ENCODE results near the gene HNRNPC.
A peak's percentile ranks its signal among the peaks of the same experiment; 100 is the strongest.
"Not testable (repeated sequence)": the region's sequence is repeated elsewhere in the genome, so short reads cannot be mapped to it uniquely, and the experiment has no call there.

The HNRNPC gene

GRCh38 chr14:21268617-21269251 lies 508 bp downstream of the HNRNPC start:
- DNase-seq = peak; percentile 48 to 50

- DNase-seq = peak; percentile 48 to 60
These were observed 1.2 kb downstream of the HNRNPC start for GRCh38 chr14:21267886-21268616.

DNA sequence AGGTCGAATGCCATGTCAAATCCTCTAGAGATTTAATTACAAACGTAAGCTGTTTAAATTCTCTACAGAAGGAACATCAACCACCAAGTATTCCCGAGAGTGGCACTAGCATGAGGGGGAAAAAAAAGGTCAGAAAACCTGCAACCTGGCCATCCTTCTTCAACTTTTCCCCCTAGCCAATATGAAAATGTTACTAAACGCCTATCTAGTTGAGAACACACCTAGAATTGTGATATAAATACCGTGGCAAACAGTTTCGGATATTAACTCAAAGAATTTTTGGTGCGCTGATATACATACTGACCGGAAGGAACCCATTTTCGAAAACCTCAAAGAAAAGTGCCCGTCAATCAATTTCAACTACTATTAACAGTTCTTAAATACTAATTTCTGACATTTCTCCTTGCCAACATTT lies 1.8 kb downstream of the HNRNPC start:
- DNase-seq = no peak

DNA sequence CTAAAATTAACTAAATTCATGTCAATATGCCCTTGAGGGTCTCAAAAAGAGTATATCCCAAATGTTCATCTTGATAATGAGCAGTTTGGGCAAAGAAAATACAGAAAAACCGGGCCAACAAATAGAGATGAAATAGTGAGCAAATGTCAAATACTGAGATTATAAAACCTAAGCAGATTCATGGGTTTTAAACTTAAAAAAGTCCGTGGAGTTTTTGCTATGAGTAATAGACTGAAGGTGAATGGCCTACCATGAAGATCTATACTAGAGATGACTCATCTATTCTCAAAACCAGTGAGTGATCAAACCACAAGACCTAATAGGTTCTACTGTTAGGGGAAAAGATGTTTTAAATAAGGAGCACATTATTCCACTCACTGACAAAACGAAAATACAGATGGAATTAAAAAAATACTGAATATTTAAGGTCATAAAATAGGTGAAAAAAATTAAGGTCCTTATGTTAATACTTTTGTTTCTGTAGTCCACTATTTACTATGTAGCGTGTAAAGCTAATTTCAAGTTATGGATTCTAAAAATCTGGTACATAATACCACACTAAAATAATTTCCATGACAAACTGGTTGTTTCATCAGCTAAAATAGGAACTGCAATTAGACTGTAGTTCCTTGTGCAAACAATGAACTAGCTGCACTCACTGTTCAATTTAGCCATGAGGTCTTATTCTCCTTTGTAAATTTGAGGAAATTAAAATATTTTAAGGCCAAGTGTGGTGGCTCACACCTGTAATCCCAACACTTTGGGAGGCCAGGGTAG lies 5.0 kb downstream of the HNRNPC start:
- peak; percentile 39 to 68 for DNase-seq

DNA sequence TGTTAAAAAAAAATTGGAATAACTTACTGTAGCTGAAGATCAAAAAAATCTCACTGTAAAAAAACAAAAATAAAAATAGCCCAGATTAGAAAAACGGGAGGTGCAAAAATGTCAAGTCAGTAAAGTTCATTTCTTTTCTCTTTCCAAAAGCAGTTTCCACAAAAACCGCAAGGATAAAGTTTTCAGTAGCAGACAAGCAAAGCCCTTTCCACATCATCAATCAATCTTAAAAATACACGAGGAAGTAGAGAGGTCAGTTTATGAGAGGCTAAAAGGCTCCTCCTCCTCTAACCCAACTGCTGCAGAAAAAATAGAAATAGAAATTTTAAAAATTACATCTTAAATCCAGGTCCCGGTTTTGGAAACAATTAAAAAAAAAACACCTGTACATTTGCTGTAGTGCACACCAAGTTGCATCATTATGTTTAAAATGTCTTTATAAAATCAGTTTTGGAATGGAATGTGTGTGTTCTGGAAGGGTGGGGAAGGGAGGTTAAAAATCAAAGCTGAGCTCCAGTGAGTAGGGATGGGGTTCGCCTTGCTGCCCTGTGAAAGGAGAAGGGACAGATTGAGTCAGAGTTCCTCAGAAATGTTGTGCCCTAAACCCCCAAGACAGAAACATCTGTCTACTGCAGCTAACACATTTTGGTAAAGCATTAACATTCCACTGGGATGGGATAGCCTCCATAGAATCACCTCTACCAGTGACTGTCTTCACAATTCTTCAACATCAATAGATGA lies 5.8 kb downstream of the HNRNPC start:
- DNase-seq = peak; percentile 5 to 38

DNA sequence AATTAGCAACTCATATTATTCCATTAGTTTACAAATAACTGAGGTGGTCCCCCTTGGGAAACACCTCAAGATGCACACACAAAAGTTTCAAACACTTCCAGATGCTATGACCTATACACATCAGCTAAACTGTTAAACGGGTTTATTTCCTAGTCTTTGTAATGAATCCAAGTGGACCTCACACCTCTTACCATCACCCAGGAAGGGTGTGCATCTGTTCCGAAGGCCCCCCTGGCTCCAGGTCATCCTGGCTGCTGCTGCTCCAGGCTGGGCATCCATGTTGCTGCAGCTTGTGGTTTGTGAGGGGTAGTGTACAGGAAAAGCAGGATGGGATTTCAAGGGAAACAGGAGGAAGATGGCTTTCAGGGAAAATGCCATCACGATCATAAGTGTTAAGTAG lies 6.8 kb downstream of the HNRNPC start:
- no peak for DNase-seq

GRCh38 chr14:21261824-21262223 lies 7.4 kb downstream of the HNRNPC start:
- DNase-seq = no peak

DNA sequence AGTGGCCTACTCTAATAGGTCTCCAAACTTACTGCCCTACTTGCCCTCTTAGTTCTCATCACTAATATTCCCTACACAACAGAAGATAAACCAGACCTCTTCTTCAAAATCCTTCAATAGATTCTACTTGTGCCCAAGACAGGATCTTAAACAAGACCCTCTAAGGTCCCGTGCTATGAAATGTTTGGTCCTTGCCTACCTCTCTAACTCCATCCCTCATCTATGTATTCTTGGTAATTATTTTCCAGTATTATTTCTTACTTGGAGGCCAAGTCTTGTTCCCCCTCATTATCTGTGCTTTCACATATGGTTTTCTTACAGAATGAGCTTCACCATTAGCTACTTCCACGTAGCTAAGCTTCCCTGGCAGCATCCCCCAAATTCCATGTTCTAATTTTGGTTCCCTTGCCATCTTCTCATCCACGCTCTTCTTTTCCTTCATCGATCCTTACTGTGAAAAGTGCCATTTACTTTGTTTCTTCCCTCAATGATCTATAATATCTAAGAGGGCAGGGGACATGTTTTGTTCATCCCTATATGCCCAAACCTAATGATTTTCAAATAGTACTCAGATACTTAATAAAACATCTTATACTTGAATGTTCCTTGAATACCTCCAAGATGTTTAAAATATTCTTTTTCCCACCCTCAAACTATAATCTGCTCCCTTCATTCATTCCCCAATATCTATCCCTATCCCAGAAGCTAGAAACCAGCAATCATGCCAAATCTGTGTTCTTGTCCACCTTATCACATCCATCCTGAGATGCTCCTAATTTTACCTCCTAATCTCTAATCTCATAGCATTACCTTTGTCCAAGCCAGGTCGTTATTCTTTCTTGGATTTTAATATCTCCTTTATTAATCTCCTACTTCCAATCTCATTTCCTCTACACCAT lies 10.1 kb downstream of the HNRNPC start:
- DNase-seq = no peak

GRCh38 chr14:21258005-21258888 lies 11.0 kb downstream of the HNRNPC start:
- peak; percentile 52 to 77 for DNase-seq

GRCh38 chr14:21257394-21257909 lies 11.8 kb downstream of the HNRNPC start:
- no peak for DNase-seq

DNA sequence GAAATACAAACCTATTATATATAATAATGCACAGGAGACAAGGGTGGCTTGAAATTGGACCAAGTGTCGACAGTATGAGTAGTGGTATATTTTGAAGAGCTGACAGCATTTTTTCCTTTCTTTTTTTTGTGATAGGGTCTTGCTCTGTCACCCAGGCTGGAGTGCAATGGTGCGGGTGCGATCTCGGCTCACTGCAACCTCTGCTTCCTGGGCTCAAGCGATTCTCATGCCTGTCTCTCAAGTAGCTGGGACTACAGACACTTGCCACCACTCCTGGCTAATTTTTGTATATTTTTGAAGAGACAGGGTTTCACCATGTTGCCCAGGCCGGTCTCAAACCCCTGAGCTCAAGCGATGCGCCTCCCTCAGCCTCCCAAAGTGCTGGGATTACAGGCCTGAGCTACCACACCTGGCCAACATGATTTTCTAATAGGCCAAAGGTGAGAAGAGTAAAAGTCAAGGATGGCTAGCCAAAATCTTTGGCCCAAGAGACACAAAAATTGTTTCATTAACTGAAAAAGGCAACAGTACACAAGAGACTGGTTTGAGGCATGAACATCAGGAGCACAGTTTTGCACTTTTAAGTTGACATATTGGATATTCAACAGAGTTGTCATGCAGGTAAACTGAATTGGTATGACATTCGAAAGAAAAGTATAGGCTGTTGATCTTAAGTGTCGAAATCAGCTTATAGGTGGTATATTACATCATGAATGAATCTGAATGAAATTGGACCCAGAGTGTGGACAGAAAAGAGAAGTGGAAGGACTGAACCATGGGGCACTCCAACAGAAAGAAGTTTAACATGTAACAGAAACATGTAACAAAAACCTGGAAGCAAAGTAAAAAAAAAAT lies 12.5 kb downstream of the HNRNPC start:
- peak; percentile 33 to 47 for DNase-seq

GRCh38 chr14:21256102-21256447 lies 13.2 kb downstream of the HNRNPC start:
- DNase-seq = not testable (repeated sequence)

DNA sequence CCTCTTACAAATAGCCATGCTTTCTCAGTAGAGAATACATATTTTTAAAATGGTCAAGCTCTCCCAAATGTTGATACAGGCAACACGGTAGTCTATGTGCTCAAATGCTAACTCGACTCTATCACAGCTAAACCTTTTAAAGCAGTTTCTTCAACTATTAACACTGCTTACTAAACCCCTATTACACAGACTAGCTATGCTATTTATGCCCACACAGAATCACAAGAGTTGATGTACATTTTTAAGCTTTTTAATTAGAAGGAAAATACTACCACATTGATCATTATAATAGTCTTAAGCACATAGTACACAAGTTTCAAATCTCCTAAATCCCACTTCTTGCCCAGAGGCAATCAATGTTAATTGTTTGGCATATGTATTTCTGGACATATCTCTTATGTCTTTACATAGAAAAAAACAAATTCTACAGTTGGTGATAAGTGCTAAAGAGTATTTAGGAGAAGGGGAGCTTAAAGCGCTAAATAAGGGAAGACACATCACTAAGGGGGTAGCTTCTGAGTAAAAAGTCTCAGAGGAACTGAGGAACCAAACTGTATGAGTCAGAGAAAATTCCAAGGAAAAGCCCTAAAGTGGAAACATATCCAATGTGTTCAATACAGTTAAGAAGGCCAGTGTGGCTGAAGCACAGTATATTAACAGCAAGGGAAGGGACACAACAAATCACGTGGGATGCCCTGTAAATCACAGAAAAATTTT lies 13.7 kb downstream of the HNRNPC start:
- no peak for DNase-seq

DNA sequence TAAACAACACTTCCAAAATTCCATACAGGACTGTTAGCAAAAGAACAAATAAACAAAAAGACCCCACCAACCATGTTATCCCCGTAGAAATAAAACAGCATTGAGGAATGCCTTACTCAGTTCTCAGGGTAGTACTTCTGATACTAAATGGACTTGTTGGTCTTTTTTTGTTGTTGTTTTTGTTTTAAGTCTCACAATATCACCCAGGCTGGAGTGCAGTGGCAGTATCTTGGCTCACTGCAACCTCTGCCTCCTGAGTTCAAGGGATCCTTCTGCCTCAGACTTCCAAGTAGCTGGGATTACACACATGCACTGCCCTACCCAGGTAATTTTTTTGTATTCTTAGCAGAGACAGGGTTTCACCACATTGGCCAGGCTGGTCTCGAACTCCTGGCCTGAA lies 17.1 kb downstream of the HNRNPC start:
- DNase-seq = no peak

GRCh38 chr14:21251215-21251614 lies 18.0 kb downstream of the HNRNPC start:
- no peak for DNase-seq

DNA sequence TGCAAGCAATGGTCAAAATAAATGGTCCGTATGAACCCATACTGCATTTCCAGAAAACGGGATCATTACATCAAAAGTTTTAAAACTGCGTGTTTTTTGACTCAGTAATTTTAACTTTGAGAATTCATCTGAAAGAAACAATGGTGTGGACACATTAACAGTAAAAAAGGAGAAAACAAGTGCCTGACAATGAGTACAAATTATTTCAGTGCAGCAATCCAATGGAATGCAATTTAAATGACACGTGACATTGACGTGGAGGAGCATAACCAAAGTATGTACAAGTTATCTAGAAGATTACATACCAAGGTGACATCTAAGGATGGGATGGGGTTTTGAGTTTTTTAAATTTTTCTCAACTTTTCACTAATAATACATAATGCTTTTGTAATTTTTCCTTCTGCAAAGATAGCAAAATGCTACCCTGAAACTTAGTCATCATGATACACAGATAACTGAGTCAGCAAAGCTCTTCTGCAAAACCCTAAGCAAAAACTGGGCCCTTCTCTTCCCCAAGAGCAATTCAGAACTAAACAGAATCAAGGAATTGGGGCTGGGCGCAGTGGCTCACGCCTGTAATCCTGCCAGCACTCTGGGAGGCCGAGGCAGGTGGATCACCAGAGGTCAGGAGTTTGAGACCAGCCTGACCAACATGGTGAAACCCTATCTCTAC lies 20.4 kb downstream of the HNRNPC start:
- DNase-seq = no peak

DNA sequence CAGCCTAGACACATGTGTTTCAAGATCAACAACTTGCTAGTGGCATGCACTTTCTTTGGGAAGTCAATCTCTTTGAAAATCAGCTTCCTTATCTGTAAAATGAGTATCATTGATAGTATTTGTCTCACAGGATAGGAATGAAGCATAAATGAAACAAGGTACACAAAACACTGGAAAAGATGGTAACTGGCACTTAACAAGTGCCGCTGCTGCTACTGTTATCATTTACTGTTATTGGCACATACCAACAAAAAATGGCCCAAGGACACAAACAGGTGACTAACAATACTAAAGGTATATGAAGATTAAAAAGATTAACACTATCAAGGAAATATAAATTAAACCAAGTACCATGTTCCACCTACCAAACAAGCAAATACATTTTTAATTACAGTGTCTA lies 20.9 kb downstream of the HNRNPC start:
- no peak for DNase-seq

DNA sequence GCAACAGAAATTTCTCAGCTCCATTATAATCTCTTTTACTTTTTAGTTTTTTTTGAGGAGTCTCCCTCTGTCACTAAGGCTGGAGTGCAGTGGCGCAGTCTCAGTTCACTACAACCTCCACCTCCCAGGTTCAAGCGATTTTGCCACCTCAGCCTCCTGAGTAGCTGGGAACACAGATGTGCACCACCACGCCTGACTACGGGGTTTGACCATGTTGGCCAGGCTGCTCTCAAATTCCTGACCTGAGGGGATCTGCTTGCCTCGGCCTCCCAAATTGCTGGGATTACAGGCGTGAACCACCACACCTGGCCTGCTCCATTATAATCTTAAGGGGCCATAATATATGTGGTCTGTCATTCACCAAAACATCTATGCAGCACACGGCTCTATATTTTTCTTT lies 23.4 kb downstream of the HNRNPC start:
- DNase-seq = no peak
